ENCODE results near the gene PADI4.

Gene PADI4

DNA sequence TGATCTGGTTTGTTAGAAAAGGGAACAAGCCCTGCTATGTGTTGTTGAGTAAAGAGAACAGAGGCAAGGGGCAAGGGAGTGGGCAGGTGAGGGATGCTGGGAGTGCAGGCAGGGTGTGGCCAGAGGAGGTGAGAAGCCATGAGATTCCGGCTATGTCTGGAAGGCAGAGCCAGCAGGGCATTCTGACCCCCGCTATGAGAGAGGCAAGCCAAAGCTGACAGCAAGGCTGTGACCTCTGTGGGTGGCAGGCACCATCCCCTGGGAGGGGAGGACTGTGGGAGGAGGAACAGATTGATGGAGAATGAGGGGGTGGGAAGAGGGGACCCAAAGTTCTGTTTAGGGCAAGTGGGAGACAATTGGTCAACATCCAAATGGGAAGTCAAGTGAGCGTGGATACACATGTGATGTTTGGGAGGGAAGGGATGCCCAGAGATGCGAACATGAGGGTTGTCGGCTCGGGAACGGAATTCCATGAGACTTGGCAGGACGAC lies 44.5 kb downstream of the PADI4 start:
- no peak for DNase-seq

DNA sequence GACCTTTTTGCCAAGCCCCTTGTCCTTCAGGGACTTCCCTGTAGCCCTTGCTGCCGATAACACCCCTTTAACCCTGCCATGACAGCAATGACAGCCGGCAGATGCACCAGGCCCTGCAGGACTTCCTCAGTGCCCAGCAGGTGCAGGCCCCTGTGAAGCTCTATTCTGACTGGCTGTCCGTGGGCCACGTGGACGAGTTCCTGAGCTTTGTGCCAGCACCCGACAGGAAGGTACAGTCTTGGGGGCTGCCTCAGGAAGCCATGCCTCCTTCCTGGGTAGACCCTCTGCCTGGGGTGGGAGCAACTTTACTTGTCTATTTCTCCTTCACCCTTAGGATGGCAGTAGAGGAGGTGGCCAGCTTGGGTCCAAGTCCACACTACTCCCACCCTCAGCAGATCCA lies 47.9 kb downstream of the PADI4 start:
- no peak for DNase-seq

DNA sequence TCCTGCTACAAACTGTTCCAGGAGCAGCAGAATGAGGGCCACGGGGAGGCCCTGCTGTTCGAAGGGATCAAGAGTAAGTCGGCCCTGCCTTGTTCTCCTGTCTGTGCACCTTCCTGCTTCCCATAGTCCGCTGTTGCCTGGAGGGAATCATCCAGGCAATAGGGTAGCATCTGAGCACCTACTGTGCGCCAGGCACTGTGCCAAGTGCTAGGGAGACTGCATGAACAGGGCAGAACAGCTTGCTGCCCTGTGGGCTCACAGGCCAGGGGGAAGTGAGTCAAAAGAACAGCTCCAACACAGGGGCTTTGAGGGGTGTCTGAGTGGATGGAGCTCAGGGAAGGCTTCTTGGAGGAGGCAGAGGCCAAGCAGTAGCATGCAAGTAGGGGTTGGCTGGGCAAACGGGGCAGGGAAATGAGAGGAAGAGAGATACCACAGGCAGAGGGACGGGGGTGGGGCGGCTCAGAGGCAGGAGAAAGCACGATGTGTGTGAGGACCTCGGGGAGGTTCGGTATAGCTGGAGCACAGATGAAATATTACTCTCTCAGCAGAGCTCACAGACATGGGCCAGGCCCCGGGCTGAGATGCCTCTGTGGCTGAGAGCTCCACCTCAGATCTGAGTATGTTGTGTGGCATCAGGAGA lies 48.5 kb downstream of the PADI4 start:
- no peak for DNase-seq

DNA sequence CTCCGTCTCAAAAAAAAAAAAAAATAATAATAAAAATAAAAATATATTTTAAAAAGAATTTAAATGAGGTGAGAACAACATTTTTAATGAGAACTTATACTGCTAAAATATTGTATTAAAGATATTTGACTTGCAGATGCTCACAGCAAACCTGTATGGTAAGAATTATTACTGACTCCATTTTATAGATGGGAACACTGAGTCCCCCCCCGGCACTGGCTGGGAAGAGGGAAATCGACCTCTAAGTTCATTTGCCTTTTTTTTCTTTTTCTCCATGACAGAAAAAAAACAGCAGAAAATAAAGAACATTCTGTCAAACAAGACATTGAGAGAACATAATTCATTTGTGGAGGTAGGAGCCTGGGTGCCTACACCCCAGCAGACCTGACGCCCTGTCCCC lies 50.6 kb downstream of the PADI4 start:
- DNase-seq, result no peak

DNA sequence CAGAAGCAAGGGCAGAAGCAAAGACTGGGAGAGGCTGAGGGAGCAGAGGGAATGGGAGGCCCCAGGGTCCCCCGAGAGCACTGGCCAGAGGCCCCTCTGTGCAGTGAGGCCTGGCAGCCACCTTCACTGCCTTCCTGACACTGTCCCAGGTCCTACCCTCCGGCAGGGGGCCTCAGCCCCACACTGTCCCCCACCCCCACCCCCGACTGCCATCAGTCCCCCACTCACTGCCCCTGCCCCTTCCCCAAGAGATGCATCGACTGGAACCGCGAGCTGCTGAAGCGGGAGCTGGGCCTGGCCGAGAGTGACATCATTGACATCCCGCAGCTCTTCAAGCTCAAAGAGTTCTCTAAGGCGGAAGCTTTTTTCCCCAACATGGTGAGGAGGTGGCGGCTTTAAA lies 51.0 kb downstream of the PADI4 start:
- DNase-seq, result no peak

DNA sequence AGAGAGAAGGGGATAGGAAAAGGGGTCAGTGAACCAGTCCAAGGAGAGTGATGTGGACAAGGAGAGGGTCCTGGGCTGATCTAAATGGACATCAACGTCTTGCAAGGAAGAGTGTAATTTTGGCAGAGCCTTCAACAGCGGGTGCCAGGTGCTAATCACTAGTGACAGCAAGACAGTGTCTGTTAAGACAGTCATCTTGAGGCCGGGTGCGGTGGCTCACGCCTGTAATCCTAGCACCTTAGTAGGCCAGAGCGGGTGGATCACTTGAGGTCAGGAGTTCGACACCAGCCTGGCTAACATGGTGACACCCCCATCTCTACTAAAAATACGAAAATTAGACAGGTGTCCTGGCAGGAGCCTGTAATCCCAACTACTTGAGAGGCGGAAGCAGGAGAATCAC lies 51.8 kb downstream of the PADI4 start:
- DNase-seq, result no peak

DNA sequence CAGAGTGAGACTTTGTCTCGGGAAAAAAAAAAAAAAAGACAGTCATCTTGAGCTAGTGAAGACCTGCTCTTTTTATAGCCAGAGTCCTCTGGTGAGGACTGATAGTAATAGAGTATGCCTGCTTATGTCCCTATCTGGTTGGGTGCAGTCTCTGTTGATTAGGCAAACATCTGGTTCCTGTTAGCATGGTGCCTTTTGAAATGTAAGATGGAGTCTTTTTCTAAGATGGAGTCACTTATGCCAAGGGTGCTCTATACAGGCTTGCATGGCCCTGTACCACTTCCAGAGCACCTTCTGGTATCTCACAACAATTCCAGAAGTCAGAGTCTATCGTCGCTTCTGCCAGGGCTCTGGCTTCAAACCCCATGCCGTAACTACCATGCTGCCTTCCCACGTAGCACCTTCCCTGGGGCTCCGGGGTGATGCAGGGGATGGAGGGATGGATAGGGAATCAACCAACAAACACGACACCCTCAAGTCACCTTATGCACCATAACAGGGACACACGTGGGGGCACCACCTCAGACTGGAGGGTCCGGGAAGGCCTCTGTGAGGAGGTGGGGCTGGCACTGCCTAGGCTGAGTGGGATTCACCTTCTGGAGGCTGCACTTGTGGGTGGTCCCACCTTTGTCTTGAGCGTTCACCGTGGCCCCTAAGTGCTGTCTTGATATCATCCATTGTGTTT lies 52.4 kb downstream of the PADI4 start:
- no peak for DNase-seq

DNA sequence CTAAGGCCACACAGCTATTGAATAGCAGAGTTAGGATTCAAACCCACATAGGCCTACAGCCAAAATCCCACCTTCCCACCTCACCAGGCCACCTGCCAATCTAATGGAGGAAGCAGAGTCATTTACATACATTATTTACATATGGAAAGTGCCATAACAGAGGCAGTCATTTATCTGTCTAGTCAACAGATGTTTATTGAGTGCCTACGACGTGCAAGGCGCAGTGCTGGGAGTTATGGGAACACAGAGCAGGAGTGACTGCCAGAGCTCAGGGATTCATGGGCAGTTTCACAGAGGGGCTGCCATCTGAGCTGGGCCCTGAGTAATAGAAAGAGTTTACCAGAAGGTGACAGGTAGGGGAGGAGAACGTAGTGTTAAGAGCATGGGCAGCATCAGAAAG lies 53.7 kb downstream of the PADI4 start:
- DNase-seq, result no peak

DNA sequence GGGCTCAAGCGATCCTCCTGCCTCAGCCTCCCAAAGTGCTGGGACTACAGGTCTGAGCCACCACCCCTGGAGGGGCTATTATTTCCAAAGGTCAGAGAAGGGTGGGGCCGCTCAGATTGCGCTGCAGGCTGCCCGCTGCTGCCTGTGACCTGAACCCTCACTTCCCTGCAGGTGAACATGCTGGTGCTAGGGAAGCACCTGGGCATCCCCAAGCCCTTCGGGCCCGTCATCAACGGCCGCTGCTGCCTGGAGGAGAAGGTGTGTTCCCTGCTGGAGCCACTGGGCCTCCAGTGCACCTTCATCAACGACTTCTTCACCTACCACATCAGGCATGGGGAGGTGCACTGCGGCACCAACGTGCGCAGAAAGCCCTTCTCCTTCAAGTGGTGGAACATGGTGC lies 55.4 kb downstream of the PADI4 start:
- no peak for DNase-seq

DNA sequence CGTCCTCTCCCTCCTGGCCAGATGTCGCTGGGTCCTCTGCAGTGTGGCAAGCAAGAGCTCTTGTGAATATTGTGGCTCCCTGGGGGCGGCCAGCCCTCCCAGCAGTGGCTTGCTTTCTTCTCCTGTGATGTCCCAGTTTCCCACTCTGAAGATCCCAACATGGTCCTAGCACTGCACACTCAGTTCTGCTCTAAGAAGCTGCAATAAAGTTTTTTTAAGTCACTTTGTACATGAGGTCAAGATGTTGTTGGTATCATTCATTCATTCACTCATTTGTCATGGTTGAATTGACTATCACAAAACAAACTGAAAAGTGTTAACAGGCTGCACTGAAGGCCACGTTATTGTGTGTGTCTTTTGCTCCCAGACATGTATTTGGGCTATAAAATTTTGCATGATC lies 55.8 kb downstream of the PADI4 start:
- no peak for DNase-seq

DNA sequence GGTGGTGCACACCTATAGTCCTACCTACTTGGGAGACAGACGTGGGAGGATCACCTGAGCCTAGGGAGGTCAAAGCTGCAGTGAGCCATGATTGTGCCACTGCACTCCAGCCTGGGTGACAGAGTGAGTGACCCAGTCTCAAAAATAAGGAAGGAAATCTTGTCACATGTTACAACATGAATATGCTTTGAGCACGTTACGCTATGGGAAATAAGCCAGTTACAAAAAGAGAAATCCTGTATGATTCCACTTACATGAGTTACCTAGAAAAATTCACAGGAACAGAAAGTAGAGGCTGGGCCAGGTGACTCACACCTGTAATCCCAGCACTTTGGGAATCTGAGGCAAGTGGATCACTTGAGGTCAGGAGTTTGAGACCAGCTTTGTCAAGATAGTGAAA lies 57.3 kb downstream of the PADI4 start:
- no peak for DNase-seq

DNA sequence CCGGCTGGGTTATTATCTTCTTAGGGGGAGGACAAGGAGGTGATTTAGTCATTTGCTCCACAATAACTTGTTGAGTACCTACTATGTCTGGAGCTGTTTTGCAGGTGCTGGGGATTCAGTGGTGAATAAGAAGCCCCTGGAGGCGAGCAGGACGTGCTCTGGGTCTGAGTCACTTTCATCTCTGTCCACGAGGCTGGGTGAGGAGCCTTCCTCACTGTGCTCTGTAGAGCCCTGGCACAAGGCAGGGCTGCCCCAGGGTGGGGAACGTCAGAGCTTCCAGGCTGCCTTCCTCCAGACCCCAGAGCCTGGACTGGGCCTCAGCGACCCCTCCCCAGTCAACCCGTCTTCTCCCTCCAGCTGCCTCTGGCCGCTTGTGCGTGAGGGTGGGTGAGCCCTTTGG lies 61.5 kb downstream of the PADI4 start:
- no peak for DNase-seq

DNA sequence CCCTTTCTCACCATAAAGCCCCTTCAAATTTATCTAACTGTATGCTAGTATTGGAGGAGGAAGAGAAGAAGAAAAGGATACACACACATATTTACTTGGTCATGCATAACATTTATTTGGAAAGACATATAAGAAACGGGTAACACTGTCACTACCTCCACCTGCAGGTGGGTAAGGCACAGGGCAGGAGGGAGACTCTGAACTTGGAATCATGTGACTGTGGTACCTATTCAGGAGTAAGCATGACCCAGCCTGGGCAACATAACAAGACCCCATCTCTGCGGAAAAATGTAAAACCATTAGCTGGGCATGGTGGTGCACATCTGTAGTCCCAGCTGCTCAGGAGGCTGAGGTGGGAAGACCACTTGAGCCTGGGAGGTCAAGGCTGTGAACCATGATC lies 62.6 kb downstream of the PADI4 start:
- no peak for DNase-seq

DNA sequence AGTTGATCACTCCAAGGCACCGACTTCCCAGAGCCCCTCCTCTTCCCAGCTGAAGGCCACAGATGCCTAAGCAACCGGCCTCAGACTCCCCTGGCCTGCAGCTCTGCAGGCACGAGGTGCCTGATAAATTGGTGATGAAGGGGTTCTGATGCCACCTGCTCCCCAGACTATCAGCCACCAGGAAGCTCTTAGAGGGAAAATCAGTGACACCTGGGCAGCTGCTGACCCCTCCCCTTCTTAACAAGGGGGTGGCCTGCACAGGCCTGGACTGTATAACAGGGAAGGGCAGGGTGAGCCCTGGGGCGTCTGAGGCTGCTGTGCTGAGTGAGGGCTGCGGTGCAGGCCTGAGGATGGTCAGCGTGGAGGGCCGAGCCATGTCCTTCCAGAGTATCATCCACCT lies 63.9 kb downstream of the PADI4 start, which contains the start of gene PADI6:
Gene PADI6 (plus strand): TSS at position 301 of the 400 bp plus-strand sequence. CDS start 50 bp downstream, at position 351.
- DNase-seq, result no peak

DNA sequence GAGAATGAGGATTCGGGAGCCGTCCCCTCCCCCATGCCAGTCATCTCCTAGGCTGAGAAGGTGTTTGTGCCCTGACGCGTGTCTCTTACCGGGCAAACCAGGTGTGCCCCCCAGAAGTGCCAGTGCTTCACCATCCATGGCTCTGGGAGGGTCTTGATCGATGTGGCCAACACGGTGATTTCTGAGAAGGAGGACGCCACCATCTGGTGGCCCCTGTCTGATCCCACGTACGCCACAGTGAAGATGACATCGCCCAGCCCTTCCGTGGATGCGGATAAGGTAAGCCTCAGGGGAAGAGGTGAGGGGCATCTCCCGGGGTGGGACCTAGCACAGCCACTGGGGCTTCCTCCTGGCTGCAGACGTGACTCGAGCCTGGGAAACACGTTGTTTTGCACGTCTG lies 65.0 kb downstream of the PADI4 start:
- no peak for DNase-seq

DNA sequence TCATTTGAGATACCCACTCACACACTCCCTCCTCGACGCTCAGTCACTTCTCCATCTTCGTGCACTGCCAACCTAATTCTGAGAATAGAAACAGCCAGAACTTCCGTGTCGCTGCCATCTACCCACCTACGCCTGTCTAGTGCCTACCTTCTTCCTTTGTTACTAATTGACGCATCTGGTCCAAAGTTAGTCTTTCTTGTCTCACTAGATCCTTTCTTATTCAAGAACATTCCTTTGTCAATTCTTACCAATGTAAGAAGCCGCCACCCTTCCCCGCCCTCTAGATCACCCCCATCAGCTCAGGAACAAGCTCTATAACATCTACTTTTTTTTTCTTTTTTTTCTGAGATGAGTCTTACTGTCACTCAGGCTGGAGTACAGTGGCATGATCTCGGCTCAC lies 67.7 kb downstream of the PADI4 start:
- no peak for DNase-seq

DNA sequence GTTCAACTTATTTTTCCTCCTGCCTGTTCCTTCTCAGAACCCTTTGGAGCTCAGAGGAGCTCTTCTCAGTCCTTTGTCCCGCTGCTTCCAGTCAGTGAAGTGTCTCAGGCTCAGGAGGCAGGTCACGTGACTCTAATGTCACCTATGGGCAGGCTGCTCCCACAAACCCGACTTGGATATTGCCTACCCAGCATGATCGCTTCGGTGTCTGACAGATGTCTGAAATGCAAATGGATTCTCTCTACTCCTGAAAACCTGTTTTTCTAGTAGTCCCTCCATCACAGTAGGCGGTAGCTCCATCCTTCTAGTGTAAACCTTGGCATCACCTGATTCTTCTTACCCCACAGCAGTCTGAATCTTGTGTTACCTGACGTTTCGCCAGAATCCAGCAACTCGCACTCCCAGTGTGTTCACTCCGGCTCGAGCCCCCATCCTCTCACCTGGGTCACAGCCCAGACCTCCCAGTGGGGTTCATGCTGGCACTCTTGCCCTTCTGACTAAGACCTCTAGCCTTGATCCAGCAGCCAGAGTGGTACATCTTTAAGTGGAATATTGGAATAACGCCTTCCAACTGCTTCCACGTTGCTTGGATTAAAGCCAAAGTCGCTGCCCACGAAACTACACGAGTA lies 69.4 kb downstream of the PADI4 start:
- DNase-seq, result no peak

DNA sequence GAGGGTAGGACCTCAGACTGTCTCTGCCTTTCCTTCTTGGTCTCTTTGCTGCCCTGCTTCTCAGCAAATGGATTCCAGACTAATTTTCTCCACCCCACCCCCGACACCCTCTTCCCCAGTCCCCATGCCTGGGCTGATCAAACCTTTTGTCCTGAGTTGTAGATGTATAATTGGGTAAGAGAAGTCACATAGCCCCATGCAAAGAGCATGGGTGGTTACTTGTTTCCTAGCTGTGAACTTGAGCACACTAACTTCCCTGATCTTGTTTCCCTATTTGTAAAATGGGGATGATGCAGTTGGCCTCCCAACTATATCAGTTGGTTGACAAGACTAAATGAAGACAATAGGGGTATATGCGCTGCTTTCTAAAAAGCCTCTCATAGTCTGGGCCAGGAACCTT lies 73.2 kb downstream of the PADI4 start:
- no peak for DNase-seq

DNA sequence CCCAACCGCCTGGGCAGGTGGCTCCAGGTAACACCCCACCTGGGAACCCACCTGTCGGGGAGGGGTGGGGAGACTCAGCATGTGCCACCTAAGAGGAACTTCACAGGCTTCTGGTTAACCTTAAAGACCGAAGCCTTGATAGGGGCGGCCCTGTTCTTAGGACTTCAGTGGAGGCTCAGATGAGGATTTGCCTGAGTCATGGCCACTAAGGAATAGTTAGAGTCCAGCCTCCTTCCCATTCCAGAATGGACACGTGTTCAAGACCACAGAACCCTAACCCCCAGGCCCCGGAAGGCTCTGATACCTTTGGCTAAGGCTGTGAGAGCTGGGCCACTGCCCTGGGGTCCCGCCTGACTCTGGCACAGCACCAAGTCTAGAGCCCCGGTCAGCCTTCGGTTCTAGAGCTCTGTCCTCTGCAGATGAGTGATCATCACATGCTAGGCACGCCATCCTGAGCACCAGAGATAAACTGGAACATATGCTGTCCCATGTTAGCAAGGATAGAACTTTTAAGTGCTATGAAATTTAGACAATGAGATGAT lies 84.3 kb downstream of the PADI4 start:
- no peak for DNase-seq

DNA sequence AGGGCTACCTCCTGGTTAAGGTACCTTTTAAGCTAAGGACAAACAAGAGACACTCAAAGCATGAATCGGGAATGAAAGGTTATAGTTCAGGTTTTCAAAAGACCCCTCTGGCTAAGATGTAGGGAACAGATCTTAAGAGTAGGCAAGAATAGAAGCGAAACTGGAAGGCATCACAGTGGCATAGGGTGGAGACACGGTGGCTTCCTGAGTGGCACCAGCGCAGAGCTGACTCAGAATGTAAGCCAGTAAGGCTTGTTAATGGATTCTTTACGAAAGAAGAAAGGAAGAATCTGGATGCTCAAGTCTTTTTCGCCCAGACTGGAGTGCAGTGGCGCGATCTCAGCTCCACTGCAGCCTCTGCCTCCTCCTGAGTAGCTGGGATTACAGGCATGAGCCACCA lies 85.2 kb downstream of the PADI4 start:
- DNase-seq, result no peak

DNA sequence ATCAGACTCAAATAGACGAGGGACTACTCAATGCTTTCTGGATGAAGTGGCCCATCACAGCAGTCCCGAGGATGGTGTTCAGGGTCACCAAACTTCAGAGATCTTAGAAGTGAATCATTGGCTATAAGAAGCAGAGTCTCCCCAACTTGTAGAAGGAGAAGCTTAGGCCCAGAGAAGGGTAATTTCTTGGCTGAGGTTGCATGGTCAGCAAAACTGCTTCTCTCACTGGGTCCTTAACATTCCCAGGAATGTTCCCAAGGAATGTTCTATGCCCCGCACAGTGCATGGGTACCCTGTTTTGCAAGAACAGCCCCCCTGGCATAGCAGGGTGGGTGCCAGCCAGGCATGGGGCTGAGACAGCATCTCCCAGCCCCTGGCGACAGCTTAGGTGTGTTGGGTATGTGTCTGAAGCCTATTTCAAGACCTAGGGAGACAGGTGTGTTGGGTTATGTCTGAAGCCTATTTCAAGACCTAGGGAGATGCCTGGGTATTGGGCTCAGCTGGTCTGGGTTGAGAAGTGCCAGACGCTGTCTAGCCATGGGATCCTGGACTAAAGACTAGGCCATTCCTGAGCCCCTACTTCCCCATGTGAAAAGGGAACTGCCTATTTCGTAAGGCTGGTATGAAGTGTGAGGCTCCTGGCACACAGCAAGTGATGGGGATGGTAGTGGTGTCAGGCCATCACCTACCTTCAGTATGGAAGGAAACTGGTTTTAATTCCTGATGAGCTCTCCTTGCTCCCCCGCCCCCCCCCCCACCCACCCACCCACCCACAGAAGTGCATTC lies 90.1 kb downstream of the PADI4 start:
- DNase-seq, result no peak

DNA sequence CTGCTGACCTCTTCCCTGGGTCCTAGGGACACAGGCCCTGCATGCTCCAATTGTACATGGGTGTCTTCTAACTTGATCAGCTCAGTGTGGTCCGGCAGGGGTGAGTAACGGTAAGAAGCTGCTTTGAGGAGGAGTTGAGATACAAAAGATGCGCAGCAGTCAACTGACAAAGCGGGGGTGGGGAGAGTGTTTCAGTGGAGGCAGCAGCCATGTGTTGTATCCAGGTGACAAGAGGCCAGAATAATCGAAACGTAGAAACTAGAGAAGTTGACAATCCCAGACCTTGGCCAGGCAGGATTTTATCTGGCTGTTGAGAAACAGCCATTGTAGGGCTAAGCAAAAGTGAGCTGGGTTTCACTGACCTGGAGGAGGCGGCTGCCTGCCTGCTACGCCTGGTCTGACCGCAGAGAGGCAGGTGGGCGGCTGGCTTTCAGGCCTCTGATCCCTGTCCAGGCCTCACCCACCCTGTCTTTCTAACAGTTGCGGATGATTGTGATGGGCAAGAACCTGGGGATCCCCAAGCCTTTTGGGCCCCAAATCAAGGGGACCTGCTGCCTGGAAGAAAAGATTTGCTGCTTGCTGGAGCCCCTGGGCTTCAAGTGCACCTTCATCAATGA lies 92.8 kb downstream of the PADI4 start:
- DNase-seq, result no peak

DNA sequence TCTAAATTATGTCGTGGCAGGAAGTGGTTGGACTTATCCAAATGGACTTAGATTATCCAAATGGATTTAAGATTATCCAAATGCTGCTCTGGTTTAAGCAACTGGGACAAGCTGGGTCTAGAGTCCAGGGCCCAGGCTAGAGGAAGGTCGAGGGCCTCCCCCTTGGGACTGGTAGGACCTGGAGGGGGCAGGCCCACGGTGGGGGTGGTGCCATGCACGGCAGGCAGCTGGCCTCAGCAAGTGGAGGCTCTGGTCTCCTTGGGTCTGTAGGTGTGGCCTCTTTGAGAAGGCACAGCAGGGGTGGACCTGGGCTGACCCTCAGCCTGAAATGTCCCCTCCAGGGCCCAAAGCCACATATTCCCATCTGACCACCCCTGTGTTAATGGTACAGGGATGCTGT lies 93.8 kb downstream of the PADI4 start:
- no peak for DNase-seq
